Colon (tissue), 2 donors: ENCODE measurements around the gene FGF12.

Experiments
- FAIRE-seq: peaks from 2 replicates; lab custom pipeline; 2012; peaks lifted over from hg19 to GRCh38; lab: Jason Lieb, UNC
- donor health status: control.
- donor health status: control.

The FGF12 gene

GRCh38 chr3:192091831-192092230, 635.5 kb downstream of the FGF12 start:
- no peak for FAIRE-seq

- no peak for FAIRE-seq
These were observed 636.8 kb downstream of the FGF12 start for GRCh38 chr3:192090586-192090985.
